ENCODE measurements around the gene CYTL1. TPM values are rescaled to one million over a fixed set of nuclear protein-coding genes. Genes with fewer than 3 reads are reported as not detected.

The CYTL1 gene
- total and polyA plus RNA-seq, 8 donors: 0.73 to 56.3 (median 26.8) TPM

GRCh38 chr4:5041699-5042098, 22.4 kb upstream of the CYTL1 start:
- TF ChIP-seq CTCF (IDR thresholded peaks at IDR 0.05): no peak
- DNase-seq (no peak), ATAC-seq (no peak)
- Histone ChIP-seq H3K9me3 (no peaks in the 10 kb centered on the region), H3K36me3 (no peaks in the 10 kb centered on the region), H3K27me3 (peaks cover 0 to 7% of the 10 kb centered on the region in 2 donors), H3K27ac (no peak overlapping the region), H3K4me1 (peaks cover 5 to 40% of the 10 kb centered on the region in 2 donors), H3K4me3 (no peak overlapping the region)
- intact Hi-C loops (cut with DNase I): no loop called here

GRCh38 chr4:5040856-5041620, 21.8 kb upstream of the CYTL1 start:
- no peak overlapping the region for H3K4me3 ChIP-seq
- no peaks in the 10 kb centered on the region for H3K36me3 ChIP-seq
- H3K4me1 ChIP-seq: peaks cover 5 to 40% of the 10 kb centered on the region in 2 donors
- peak in 2 of 4 donors; percentile 59 to 76 for DNase-seq
- no peaks in the 10 kb centered on the region for H3K9me3 ChIP-seq
- no peak for ATAC-seq
- H3K27me3 ChIP-seq: peaks cover 0 to 7% of the 10 kb centered on the region in 2 donors
- no peak for TF ChIP-seq CTCF (IDR thresholded peaks at IDR 0.05)
- intact Hi-C loops (cut with DNase I): no loop called here
- H3K27ac ChIP-seq: no peak overlapping the region

GRCh38 chr4:5039800-5040199, 20.5 kb upstream of the CYTL1 start:
- Histone ChIP-seq H3K36me3 (no peaks in the 10 kb centered on the region), H3K27me3 (peaks cover 0 to 7% of the 10 kb centered on the region in 2 donors), H3K4me3 (no peak overlapping the region), H3K9me3 (no peaks in the 10 kb centered on the region), H3K27ac (no peak overlapping the region), H3K4me1 (peaks cover 5 to 32% of the 10 kb centered on the region in 2 donors)
- TF ChIP-seq CTCF (IDR thresholded peaks at IDR 0.05): no peak
- no peak for DNase-seq
- no peak for ATAC-seq
- intact Hi-C loops (cut with DNase I): no loop called here

- intact Hi-C loops (cut with DNase I): no loop called here
- DNase-seq (peak in 1 of 4 donors; percentile 65), ATAC-seq (peak; percentile 76)
- H3K4me1 ChIP-seq: peaks cover 14 to 36% of the 10 kb centered on the region in 2 donors
- peak overlapping the region in 1 of 2 donors; percentile 33 for H3K27ac ChIP-seq
- no peaks in the 10 kb centered on the region for H3K9me3 ChIP-seq
- TF ChIP-seq CTCF (IDR thresholded peaks at IDR 0.05): no peak
- no peaks in the 10 kb centered on the region for H3K27me3 ChIP-seq
- H3K4me3 ChIP-seq: no peak overlapping the region
- H3K36me3 ChIP-seq: no peaks in the 10 kb centered on the region
Observed at GRCh38 chr4:5037553-5038551, 18.6 kb upstream of the CYTL1 start.

GRCh38 chr4:5036239-5036638, 17.0 kb upstream of the CYTL1 start:
- ATAC-seq (no peak), DNase-seq (no peak)
- no peak for TF ChIP-seq CTCF (IDR thresholded peaks at IDR 0.05)
- Histone ChIP-seq H3K27ac (no peak overlapping the region), H3K27me3 (no peaks in the 10 kb centered on the region), H3K9me3 (no peaks in the 10 kb centered on the region), H3K4me3 (no peak overlapping the region), H3K36me3 (no peaks in the 10 kb centered on the region), H3K4me1 (peaks cover 15 to 35% of the 10 kb centered on the region in 2 donors)
- intact Hi-C loops (cut with DNase I): no loop called here
